ENCODE data around the gene DGKQ. TPM values are rescaled to one million over a fixed set of nuclear protein-coding genes. Genes with fewer than 3 reads are reported as not detected.

DGKQ gene
- total and polyA plus RNA-seq, 2 of the 13 experiments (the other 11 are each of a cell fraction or from before 2014, with no cell fraction given): 4.5 to 7.2 TPM

DNA sequence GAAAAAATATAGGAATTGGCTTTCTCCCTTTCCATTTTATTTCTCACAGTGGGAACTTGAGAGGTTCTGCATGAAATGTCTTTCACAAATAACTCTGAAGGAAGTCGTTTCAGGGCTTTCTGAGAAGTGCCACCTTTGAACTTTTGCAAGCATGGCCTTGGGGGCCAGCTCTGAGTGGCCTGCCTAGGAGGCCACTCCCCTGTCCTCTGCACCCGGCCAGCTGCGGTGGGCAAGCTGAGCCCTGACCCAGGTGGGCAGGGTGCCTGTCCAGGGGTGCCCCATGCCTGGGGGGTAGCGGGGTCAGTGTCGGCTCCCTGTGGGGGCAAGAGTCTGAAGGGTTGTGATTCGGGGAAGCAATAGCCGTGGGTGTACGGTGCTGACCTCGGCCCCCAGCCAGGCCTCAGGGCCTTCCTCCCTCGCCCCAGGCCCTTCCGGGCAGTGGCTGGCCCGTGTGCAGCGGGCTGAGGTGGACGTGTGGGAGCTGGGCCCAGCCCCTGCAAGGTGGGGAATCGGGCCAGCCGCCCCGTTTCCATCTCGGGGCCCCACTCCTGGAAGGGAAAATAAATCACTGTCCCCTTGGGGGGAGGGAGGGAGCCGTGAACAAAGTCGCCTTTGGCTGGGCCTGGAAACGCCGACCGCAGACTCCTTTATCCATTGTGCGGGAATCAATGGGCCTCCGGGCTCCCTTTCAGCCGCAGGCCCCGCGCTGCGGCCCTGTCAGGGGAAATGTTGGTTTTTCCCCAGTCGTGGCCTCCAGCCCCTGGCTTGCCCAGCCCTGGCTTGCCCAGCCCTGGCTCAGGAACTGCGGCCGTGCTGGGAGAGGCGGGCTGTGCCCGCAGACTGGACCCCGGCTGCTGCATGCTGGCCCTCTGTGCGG, 41.2 kb upstream of the DGKQ start (continued):
- TF ChIP-seq NONO (IDR thresholded peaks at IDR 0.05) (no peak), NONO (CRISPR knock-in tag; conservative IDR thresholded peaks at IDR 0.05) (0 out of 2 replicates have a peak, but pooled peaks have one; percentile 18), SAP130 (CRISPR knock-in tag; IDR thresholded peaks at IDR 0.05; ENCODE audit: low read depth) (0 out of 2 replicates have a peak, but pooled peaks have one; percentile 23), MTF1 (CRISPR knock-in tag; IDR thresholded peaks at IDR 0.05) (peak; percentile 85; the same call in 1 of the 2 replicates), ZNF557 (CRISPR knock-in tag; IDR thresholded peaks at IDR 0.05) (no peak), ZNF782 (CRISPR knock-in tag; IDR thresholded peaks at IDR 0.05; ENCODE audit: borderline replicate concordance) (no peak), SOX13 (IDR thresholded peaks at IDR 0.05) (no peak), SOX13 (CRISPR knock-in tag; conservative IDR thresholded peaks at IDR 0.05 in 1 of 2, IDR thresholded peaks at IDR 0.05 in 1 of 2) (0 out of 4 replicates have a peak, but pooled peaks of 1 of the 2 experiments have one; percentile 6), LCORL (IDR thresholded peaks at IDR 0.05) (no peak), LCORL (CRISPR knock-in tag; IDR thresholded peaks at IDR 0.05) (peak; percentile 57), JUN (CRISPR knock-in tag; IDR thresholded peaks at IDR 0.05) (0 out of 2 replicates have a peak, but pooled peaks have one; percentile 12), ZFP91 (CRISPR knock-in tag; IDR thresholded peaks at IDR 0.05; ENCODE audit: borderline replicate concordance) (peak; percentile 44; the same call in 1 of the 2 replicates), SALL1 (CRISPR knock-in tag; IDR thresholded peaks at IDR 0.05) (peak; percentile 19; the same call in 1 of the 2 replicates), SRY (CRISPR knock-in tag; IDR thresholded peaks at IDR 0.05) (0 out of 2 replicates have a peak, but pooled peaks have one; percentile 25), ARID2 (CRISPR knock-in tag; IDR thresholded peaks at IDR 0.05; ENCODE audit: borderline replicate concordance) (no peak), MAZ (IDR thresholded peaks at IDR 0.05; ENCODE audit: borderline replicate concordance, low read depth, low read length) (no peak), MAZ (CRISPR knock-in tag; IDR thresholded peaks at IDR 0.05; ENCODE audit: low read depth) (peak; percentile 51; the same call in 1 of the 2 replicates), ZFP90 (CRISPR knock-in tag; IDR thresholded peaks at IDR 0.05; ENCODE audit: borderline replicate concordance) (0 out of 2 replicates have a peak, but pooled peaks have one; percentile 34), ZNF704 (CRISPR knock-in tag; IDR thresholded peaks at IDR 0.05; ENCODE audit: borderline replicate concordance) (no peak), FIP1L1 (IDR thresholded peaks at IDR 0.05; ENCODE audit: borderline replicate concordance, insufficient read depth, low read depth, low read length) (no peak), ETV5 (CRISPR knock-in tag; IDR thresholded peaks at IDR 0.05; ENCODE audit: borderline replicate concordance) (0 out of 2 replicates have a peak, but pooled peaks have one; percentile 11)
- TF ChIP-seq, protein P1, sequence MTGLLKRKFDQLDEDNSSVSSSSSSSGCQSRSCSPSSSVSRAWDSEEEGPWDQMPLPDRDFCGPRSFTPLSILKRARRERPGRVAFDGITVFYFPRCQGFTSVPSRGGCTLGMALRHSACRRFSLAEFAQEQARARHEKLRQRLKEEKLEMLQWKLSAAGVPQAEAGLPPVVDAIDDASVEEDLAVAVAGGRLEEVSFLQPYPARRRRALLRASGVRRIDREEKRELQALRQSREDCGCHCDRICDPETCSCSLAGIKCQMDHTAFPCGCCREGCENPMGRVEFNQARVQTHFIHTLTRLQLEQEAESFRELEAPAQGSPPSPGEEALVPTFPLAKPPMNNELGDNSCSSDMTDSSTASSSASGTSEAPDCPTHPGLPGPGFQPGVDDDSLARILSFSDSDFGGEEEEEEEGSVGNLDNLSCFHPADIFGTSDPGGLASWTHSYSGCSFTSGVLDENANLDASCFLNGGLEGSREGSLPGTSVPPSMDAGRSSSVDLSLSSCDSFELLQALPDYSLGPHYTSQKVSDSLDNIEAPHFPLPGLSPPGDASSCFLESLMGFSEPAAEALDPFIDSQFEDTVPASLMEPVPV (CRISPR knock-in tag; IDR thresholded peaks at IDR 0.05): 0 out of 2 replicates have a peak, but pooled peaks have one; percentile 76
- TF ChIP-seq, protein P2, sequence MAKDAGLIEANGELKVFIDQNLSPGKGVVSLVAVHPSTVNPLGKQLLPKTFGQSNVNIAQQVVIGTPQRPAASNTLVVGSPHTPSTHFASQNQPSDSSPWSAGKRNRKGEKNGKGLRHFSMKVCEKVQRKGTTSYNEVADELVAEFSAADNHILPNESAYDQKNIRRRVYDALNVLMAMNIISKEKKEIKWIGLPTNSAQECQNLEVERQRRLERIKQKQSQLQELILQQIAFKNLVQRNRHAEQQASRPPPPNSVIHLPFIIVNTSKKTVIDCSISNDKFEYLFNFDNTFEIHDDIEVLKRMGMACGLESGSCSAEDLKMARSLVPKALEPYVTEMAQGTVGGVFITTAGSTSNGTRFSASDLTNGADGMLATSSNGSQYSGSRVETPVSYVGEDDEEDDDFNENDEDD (CRISPR knock-in tag; IDR thresholded peaks at IDR 0.05; ENCODE audit: borderline replicate concordance): 0 out of 2 replicates have a peak, but pooled peaks have one; percentile 22
